GM19193 (cell line): ENCODE results near the gene SUN5.

Experiments used
- POLR2A ChIP-seq: IDR thresholded peaks from 4 replicates; pipeline ENCODE4 v1.6.1; 2011; ENCODE audit not compliant: insufficient read depth, insufficient read length; ENCODE audit errors: extremely low read depth

SUN5 gene, protein sequence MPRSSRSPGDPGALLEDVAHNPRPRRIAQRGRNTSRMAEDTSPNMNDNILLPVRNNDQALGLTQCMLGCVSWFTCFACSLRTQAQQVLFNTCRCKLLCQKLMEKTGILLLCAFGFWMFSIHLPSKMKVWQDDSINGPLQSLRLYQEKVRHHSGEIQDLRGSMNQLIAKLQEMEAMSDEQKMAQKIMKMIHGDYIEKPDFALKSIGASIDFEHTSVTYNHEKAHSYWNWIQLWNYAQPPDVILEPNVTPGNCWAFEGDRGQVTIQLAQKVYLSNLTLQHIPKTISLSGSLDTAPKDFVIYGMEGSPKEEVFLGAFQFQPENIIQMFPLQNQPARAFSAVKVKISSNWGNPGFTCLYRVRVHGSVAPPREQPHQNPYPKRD

DNA sequence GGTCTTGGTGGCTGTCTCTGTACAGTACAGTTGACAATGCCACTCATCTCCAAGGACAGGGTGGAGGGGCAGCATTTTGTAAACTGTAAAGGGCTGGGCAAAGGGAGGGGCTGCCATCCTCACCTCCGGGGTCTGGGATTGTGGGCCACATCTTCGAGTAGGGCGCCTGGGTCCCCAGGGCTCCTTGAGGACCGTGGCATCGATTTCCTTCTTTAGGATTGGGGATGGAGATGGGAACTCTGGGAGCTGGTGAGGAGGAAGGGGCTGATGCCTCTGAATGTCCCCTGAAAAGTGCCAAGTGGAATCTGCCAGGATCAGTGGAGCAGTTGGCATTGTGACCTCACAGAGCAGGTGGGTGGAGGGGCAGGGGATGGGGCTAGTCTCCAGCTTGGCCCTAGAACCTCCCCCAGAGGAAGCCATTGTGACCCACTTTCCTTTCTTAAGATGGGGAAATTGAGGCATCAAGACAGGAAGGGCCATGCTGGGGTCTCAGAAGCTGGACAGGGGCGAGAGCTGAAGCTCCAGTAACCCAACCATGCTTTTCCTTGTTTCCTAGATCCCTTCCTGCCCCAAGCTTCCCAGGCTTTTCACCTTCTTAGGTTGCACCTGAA, at the start of gene SUN5:
TSS of gene SUN5 (minus strand) at position 293 of the 611 bp plus-strand sequence. CDS start at position 200, 93 bp downstream.
- TF ChIP-seq POLR2A = no peak

DNA sequence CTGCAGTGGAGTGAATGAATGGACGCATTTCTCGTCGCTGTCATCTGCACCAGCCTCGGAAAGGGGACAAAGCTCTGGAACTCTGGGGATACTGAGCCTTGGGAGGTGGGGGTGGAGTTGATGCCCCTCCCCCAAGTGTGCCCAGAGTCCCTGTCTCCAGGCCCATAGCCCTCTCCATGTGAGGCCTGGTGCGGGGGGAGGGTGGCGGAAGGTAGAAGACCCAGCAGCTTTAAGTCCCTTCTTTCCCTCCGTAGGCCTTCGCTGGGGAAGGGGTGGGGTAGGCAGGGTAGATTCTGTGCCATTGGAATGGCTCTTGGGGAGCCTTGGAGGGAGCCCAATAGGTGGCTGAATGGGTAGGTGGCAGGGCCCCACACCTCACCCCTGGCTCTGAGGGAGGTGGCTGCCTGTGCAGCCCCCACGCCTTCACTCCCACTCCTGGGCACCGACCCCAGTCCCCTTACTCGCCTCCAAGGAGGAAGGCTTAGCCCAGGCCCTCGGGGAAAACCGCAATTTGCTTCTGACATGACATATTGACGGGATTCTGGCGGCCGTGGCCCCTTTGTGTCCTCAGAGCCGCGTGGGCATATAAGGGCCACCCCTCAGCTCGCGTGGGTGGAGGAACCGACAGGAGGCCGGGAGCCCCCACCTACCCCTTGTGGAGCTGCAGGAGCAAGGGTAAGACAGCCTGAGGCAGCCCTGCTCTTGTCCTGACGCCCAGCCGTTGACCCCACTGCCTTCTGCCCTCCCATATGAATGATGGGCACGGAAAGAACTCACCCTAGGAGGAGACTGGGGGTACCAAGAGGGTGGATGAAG, 49.3 kb upstream of the SUN5 start, which contains the start of gene BPIFB3:
TSS of gene BPIFB3 (plus strand) at position 613 of the 816 bp plus-strand sequence. CDS start 1,533 bp downstream, outside the sequence.
- no peak for TF ChIP-seq POLR2A

DNA sequence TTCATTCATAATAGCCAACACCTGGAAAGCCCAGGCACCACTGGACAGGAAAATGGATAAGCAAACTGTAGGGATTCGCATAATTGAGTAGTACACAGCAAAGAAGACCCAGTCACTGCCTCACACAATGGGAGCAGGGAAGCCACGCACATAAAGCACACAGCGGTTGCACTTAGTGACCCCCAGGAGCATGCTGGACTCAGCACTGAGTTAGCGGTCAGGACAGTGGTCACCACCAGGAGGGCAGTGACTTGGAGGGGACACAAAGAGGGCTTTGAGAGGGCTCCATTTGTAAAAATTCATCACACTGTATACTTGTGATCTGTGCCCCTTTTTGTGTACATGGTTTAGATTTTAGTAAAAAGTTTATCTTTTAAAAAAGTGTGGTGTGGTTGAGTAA, 47.1 kb upstream of the SUN5 start:
- no peak for TF ChIP-seq POLR2A

DNA sequence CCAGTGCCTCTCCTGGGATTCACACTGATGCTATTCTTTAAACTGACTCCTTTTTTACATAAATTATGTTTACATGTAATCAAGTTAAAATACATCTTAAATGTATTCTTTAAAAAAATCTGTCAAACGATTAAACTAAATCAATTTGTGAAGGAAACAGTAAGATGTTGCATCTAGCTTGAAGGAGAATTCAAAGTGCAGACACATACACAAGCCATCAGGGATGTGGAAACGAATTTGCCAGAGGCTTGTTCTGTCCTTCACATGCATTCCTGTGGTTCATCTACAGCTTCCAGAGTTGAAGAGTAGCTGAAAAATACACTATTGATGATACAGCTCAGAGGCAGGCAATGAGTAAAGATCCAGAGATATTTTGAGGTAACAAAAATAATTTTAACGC, 42.2 kb upstream of the SUN5 start:
- TF ChIP-seq POLR2A = no peak

DNA sequence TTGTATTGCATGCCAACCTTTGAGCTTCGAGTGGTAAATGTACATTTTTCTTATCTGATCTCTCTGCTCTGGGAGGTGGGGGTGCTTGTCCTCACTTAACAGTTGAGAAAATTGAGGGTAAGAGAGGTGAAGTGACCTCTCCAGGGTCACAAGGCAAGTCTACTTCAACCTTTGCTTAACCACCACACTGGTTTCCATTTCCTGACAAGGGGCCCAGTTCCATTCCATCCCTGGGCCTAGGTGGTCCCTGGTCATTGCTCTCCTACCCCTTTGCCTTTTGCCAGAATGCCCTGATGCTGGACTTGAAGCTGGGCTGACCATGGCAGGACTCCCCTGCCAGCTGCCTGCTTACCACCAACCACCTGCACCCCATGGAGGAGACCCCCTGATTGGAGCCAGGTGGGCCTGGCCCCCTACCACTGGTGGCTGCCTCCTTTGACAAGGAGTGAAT, 39.5 kb upstream of the SUN5 start:
- TF ChIP-seq POLR2A = no peak

DNA sequence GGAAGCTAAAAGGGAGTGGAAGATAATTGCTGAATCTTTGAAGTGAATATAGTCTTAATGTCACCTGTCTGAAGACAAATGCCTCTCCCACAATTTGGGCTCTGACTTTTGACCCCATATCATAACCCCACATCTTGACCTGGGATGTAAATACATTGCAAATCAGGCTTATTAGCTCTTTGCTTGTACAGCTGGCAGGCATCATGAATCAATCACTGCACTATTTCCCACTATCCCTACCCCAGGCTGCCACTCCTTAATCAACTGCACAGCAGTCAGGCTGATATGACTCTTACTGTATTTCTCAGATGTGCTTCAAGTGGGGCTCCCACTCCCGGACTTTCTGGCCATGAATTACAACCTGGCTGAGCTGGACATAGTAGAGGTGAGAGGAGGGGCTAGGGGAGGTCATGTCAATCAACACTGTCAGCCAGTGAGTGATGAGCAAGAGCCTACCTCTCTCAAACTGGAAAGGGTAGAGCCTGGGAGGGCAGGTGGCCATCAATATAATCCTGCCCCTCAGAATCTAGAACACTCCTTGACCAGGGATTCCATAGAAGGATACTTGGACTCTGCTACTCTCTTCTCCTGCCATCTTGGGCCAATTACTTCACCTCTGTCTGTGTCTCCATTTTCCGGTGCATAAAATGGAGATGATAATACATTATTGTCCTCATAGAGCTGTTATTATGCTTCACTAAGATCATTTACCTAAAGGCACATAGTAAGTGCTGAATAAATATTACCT, 38.9 kb upstream of the SUN5 start:
- no peak for TF ChIP-seq POLR2A

DNA sequence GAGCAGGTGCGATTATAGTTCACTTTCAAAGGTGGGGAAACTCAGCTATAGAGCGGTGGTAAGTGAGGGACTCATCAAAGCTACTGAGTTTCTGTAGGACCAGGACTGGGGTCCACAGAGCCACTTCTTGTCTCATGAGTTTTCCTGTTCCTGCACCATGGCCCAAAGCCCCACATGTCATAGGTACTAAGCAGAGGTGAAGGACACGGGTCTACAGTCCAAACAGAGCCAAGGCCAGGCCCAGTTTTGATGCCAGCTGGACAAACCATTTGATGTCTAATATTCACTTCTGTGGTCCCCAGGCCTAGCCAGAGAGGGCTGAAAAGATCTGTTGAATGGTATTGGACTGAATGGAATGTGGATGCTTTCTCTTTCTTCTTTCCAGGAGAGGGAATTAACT, 38.2 kb upstream of the SUN5 start:
- TF ChIP-seq POLR2A = no peak

DNA sequence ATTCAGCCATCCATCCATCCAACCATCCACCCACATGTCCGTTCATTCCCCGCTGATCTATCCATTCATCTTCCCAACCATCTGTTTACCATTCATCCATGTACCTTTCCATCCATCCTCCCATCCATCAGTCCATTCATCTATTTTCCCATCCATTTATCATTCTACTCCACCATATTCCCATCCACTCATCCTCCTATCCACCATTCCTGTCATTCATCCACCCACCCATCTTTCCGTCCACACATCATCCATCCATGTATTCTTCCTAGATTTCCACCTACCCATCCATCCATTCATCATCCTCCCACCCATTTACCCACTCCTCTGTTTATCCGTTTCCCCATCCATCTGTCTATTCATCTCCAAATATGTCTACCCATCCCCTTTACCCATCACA, 34.0 kb upstream of the SUN5 start:
- no peak for TF ChIP-seq POLR2A

DNA sequence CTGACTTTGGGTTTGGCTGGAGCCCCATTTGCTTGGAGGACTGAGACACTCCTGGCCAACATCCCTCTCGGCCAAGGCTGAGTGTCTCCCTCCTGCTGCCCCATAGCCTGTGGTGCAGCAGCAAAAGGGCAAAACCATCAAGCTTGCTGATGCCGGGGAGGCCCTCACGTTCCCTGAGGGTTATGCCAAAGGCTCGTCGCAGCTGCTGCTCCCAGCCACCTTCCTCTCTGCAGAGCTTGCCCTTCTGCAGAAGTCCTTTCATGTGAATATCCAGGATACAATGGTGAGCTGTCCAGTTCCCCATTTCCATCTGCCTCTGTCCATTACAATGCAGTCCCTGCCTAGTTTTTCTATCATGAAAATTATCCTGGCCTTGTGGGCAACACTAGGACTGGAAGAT, 33.2 kb upstream of the SUN5 start:
- no peak for TF ChIP-seq POLR2A

DNA sequence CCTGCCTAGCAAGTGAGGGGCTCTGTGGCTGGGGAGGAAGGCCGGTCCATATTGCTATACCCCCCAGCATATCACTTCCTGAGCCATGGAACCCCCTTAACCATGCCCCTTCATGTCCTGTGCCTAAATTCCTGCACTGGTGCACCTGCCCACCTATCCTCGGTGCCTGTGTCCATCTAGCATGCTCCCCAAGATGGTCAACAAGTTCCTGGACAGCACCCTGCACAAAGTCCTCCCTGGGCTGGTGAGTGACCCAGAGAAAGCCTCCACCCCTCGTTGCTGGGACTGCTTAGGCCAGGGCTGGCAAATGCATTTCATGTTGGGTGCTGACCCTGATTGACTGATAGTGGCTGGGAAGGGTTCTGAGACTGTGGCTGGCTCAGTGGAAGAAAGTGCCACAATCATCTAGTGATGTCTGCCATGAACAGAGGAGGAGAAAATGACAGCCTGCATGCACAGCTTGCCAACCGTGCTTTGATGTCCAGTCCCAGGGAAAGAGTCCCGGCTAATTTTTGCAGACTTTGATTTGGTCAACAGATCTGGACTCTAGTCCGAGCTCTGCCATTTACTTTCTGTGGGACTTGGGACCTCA, 30.8 kb upstream of the SUN5 start:
- no peak for TF ChIP-seq POLR2A

DNA sequence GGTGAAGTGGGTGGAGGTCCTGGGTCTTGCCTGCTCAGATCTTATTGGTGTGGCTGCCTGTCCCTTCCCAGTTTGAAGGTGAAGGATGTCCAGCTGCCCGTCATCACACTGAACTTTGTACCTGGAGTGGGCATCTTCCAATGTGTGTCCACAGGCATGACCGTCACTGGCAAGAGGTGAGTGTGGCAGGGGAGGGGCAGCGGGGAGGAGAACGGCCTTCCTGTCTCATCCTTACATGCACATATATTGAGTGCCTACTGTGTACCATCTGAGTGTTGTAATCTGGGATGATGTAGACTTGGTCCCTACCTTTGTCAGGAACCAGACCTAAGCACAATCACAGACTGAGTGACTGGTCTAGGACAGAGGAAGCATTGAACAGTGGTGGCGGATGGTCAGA, 29.9 kb upstream of the SUN5 start:
- TF ChIP-seq POLR2A = no peak

DNA sequence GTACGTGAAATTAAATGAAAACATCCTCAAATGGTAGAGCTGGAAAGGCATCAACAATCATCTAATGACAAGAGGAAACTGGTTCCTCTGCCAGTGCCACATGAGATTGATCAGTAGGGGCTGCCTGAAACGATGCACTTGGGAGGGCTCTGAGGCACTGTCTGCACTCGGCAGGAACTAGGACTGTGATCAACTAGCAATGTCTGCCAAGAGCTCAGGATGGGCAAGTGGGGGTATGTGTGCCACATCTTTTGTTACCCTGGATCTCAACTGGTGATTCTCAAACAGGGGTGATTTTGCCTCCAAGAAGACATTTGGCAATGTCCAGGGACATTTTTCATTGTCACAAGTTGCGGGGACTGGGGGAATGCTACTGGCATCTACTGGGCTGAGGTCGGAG, 29.1 kb upstream of the SUN5 start:
- no peak for TF ChIP-seq POLR2A

DNA sequence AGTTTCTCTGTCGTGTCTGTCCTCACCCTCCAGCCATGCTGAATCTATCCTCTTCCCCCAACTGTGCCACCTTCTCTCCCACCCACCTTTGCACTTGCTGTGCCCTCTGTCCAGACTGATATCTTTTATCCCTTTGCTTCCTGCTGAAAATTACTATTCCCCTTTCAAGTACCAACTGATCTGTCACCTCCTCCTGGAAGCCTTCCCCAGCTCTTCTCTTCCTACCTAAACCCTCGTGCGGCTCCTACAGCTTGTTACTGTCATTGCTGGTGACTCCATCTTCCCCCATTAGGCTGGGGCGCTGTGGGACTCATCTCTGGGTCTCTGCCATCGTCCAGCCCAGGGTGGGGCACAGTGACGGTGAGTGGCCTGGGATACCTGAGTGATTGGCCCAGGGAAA, 28.3 kb upstream of the SUN5 start:
- TF ChIP-seq POLR2A = no peak

DNA sequence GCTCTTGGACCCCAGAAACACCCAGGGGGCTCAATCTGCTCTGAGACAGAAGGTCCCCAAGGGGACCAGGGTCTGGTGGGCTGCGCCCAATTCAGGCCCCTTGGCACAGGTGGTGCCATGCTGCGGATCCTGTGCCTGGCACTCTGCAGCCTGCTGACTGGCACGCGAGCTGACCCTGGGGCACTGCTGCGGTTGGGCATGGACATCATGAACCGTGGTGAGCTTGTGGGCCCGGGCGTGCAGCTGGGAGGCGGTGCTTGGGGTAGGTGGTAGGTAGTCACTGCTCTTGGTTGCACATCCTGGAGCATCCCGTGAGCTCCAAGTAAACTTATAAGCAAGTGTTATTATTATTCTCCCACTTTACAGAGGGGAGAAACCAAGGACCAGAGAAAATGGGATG, 27.3 kb upstream of the SUN5 start, which contains the start of gene BPIFB6:
TSS of gene BPIFB6 (plus strand) at position 118 of the 400 bp plus-strand sequence. CDS start at position 118, 0 bp downstream.
- TF ChIP-seq POLR2A = no peak
